Keratinocyte (primary cell): ENCODE measurements around the gene PLCH2. TPM values are rescaled to one million over a fixed set of nuclear protein-coding genes. Genes with fewer than 3 reads are reported as not detected.

Source experiments
- DNase-seq: peaks from one replicate; pipeline ENCODE4 v3.0.0-alpha.2; 2011; ENCODE audit warnings: low read depth, missing footprints, low spot score
- FAIRE-seq: peaks from 2 replicates; lab custom pipeline; 2011; peaks lifted over from hg19 to GRCh38; lab: Jason Lieb, UNC
- H2AFZ ChIP-seq: 2 replicates; pipeline ENCODE4 v1.6.0; 2012; ENCODE audit warnings: low read length, control low read depth, inconsistent platforms; ENCODE audit not compliant: control insufficient read depth
- H3K27ac ChIP-seq: 2 replicates; pipeline ENCODE4 v1.5.1; 2011; ENCODE audit warnings: low read length; ENCODE audit not compliant: control insufficient read depth, insufficient read depth
- H3K27me3 ChIP-seq: 3 replicates; pipeline ENCODE4 v1.6.0; 2011; ENCODE audit warnings: low read length; ENCODE audit not compliant: control insufficient read depth, insufficient read depth; ENCODE audit errors: extremely low read depth
- H3K36me3 ChIP-seq, 2 experiments: 2 replicates in 1 of 2; 3 replicates in 1 of 2; pipeline ENCODE4 v1.5.1; 2011; ENCODE audit warnings: low read length in 2 of 2, mild to moderate bottlenecking in 1 of 2; ENCODE audit not compliant: control insufficient read depth in 2 of 2, insufficient read depth in 2 of 2; ENCODE audit errors: extremely low read depth in 1 of 2
- H3K4me1 ChIP-seq: 3 replicates; pipeline ENCODE4 v1.5.1; 2011; ENCODE audit warnings: low read length; ENCODE audit not compliant: control insufficient read depth, insufficient read depth; ENCODE audit errors: extremely low read depth
- H3K4me2 ChIP-seq: 3 replicates; pipeline ENCODE4 v1.6.0; 2011; ENCODE audit warnings: low read depth, low read length; ENCODE audit not compliant: control insufficient read depth, insufficient read depth; ENCODE audit errors: extremely low read depth
- H3K4me3 ChIP-seq, 3 experiments: fragments of 200-600 bp in 1 of 3; sonication (generic) in 1 of 3; 2 replicates in 2 of 3; 3 replicates in 1 of 3; pipeline ENCODE4 v1.5.1; 2011 to 2016; ENCODE audit warnings: low read length in 3 of 3, mild to moderate bottlenecking in 3 of 3, control low read depth in 2 of 3, inconsistent platforms in 1 of 3, low read depth in 1 of 3, mixed read lengths in 1 of 3, mixed run types in 1 of 3, moderate library complexity in 1 of 3; ENCODE audit not compliant: control insufficient read depth in 2 of 3, insufficient read depth in 2 of 3; ENCODE audit errors: extremely low read depth in 1 of 3
- H3K79me2 ChIP-seq: 2 replicates; pipeline ENCODE4 v1.6.0; 2012; ENCODE audit warnings: low read length; ENCODE audit not compliant: control insufficient read depth, insufficient read depth
- H3K9ac ChIP-seq: 3 replicates; pipeline ENCODE4 v1.6.0; 2011; ENCODE audit warnings: low read length; ENCODE audit not compliant: control insufficient read depth, insufficient read depth; ENCODE audit errors: extremely low read depth
- H3K9me1 ChIP-seq: 3 replicates; pipeline ENCODE4 v1.6.0; 2011; ENCODE audit warnings: low read length; ENCODE audit not compliant: control insufficient read depth, insufficient read depth; ENCODE audit errors: extremely low read depth
- H3K9me3 ChIP-seq: 2 replicates; pipeline ENCODE4 v1.5.1; 2012; ENCODE audit warnings: low read depth, low read length; ENCODE audit not compliant: control insufficient read depth
- H4K20me1 ChIP-seq: 3 replicates; pipeline ENCODE4 v1.6.0; 2011; ENCODE audit warnings: low read length; ENCODE audit not compliant: control insufficient read depth, insufficient read depth; ENCODE audit errors: extremely low read depth
- CTCF ChIP-seq, 3 experiments: IDR thresholded peaks in 1 of 3; conservative IDR thresholded peaks in 1 of 3; optimal IDR thresholded peaks in 1 of 3; 2 replicates in 2 of 3; 3 replicates in 1 of 3; pipeline versions ENCODE3 to v1.5.1; 2011; ENCODE audit warnings: low read length in 3 of 3, mild to moderate bottlenecking in 3 of 3, moderate library complexity in 2 of 3, control low read depth in 1 of 3, inconsistent platforms in 1 of 3; ENCODE audit not compliant: insufficient read depth in 2 of 3; ENCODE audit errors: extremely low read depth in 1 of 3
- EZH2 ChIP-seq: IDR thresholded peaks from one replicate; pipeline ENCODE4 v1.6.1; 2012; ENCODE audit warnings: inconsistent platforms, mild to moderate bottlenecking, low read length, moderate library complexity
- dilution Hi-C: fragments of 300-500 bp; cut with MboI; formaldehyde crosslinking; loops from one replicate; pipeline ENCODE4 v1.7.0; 2020; ENCODE audit warnings: low sequenced_read_pairs; ENCODE audit not compliant: extremely low pct_ligation_motif_present
- polyA plus RNA-seq, 5 experiments: library from polyadenylated mRNA; depleted of rRNA in 3 of 5; stranded (reverse) in 3 of 5; stranded (forward) in 1 of 5; unstranded in 1 of 5; fragments of >200 nt; gene quantifications; 1 replicate in 1 of 5; 2 replicates in 3 of 5; 3 replicates in 1 of 5; pipeline versions ENCODE4 v1.2.1 to v1.2.3, GENCODE V29; 2011 to 2012; ENCODE audit warnings: missing spikeins in 2 of 5, low read depth in 1 of 5, low replicate concordance in 1 of 5

Gene PLCH2
- polyA plus RNA-seq, 1 donor (not counting 4 experiments of a cell fraction or from before 2014, with no cell fraction given), result 57.4 TPM

DNA sequence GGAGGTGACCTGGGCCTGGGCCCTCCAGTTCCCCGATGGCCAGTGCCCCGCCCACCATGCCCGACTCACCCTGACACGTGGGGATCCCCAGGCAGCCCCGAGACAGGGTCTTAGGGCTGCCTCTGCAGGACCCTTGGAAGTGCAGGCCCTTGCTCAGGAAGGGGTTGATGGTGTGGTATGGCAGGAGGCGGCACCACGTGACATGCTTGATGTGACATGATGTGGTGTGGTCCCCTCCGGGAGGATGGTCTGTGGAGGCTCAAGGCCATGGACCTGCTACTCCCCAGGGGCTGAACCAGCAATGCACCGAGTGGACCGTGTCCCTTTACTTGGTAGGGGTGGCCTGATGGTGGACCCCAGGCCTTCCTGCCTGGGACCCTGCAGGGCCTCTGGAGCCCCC lies 21.9 kb upstream of the PLCH2 start:
- no peak overlapping the region for H3K4me3 ChIP-seq
- dilution Hi-C loops, result no loop called here
- peaks cover 57% of the 10 kb centered on the region for H3K4me1 ChIP-seq
- peaks cover 90% of the 10 kb centered on the region for H3K79me2 ChIP-seq
- no peak overlapping the region for H3K27ac ChIP-seq
- H3K9me1 ChIP-seq, result peaks cover 3% of the 10 kb centered on the region
- H3K4me2 ChIP-seq, result no peak overlapping the region
- no peaks in the 10 kb centered on the region for H3K27me3 ChIP-seq
- no peak for FAIRE-seq
- no peak overlapping the region for H3K9ac ChIP-seq
- TF ChIP-seq CTCF (optimal IDR thresholded peaks at IDR 0.05 in 1 of 3, IDR thresholded peaks at IDR 0.05 in 1 of 3, conservative IDR thresholded peaks at IDR 0.05 in 1 of 3; ENCODE audit: extremely low read depth in 1 of 3, insufficient read depth in 2 of 3, low read length in 3 of 3), result no peak
- no peak for TF ChIP-seq EZH2
- peaks cover 13% of the 10 kb centered on the region for H4K20me1 ChIP-seq
- H2AFZ ChIP-seq, result no peak overlapping the region
- peaks cover 3 to 11% of the 10 kb centered on the region in 2 experiments for H3K36me3 ChIP-seq
- DNase-seq, result no peak
- H3K9me3 ChIP-seq, result no peaks in the 10 kb centered on the region

DNA sequence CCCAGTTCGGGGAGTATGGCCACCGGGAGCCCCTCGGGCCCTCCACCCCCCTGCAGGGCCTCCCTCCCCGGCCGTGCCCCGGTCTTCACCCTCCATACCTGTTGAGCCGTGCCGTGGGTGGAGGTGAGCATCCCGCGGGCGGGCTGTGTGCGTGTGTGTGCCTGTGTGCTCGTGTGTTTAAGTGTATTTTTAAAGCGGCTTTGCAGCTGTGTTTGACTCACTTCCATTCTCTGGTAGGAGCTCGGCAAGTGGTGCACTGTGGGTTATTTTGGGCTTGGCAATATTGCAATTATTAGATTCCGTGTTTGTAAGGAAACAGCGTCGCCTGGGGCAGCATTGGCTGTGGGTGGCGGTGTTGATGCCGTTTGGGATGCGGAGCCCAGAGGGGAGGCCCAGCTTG lies 20.3 kb upstream of the PLCH2 start:
- peaks cover 28% of the 10 kb centered on the region for H4K20me1 ChIP-seq
- H3K9ac ChIP-seq, result no peak overlapping the region
- FAIRE-seq (peak; percentile 87), DNase-seq (no peak)
- H3K27me3 ChIP-seq, result no peaks in the 10 kb centered on the region
- H3K36me3 ChIP-seq, result peaks cover 3 to 11% of the 10 kb centered on the region in 2 experiments
- H3K9me3 ChIP-seq, result no peaks in the 10 kb centered on the region
- H3K9me1 ChIP-seq, result peaks cover 3% of the 10 kb centered on the region
- H3K79me2 ChIP-seq, result peaks cover 93% of the 10 kb centered on the region
- no peak overlapping the region for H3K4me3 ChIP-seq
- TF ChIP-seq CTCF (optimal IDR thresholded peaks at IDR 0.05 in 1 of 3, IDR thresholded peaks at IDR 0.05 in 1 of 3, conservative IDR thresholded peaks at IDR 0.05 in 1 of 3; ENCODE audit: extremely low read depth in 1 of 3, insufficient read depth in 2 of 3, low read length in 3 of 3) (no peak), EZH2 (no peak)
- peak overlapping the region; percentile 3 for H3K4me2 ChIP-seq
- H3K4me1 ChIP-seq, result peaks cover 49% of the 10 kb centered on the region
- H3K27ac ChIP-seq, result no peak overlapping the region
- dilution Hi-C loops, result no loop called here
- H2AFZ ChIP-seq, result no peak overlapping the region
